ENCODE data around the gene ITGA11.

GRCh38 chr15:68285259-68285980, 146.5 kb downstream of the ITGA11 start:
- TF ChIP-seq CTCF (IDR thresholded peaks at IDR 0.05) (no peak), POLR2A (IDR thresholded peaks at IDR 0.05) (no peak)

All from suprapubic skin (tissue), 3 donors.